Neural progenitor cell (in vitro differentiated cells): Measurements from ENCODE around the gene PPIL6. TPM values are rescaled to one million over a fixed set of nuclear protein-coding genes. Genes with fewer than 3 reads are reported as not detected.

ENCODE experiments used
- DNase-seq: peaks from one replicate; pipeline ENCODE4 v3.0.0-alpha.2; 2016; ENCODE audit warnings: low spot score
- H2AFZ ChIP-seq: fragments of 200-600 bp; sonication (generic); replicated peaks from 2 replicates; pipeline ENCODE4 v1.6.1; 2016; ENCODE audit warnings: antibody characterized with exemption
- H3F3A ChIP-seq: fragments of 200-600 bp; sonication (generic); 2 replicates; pipeline ENCODE4 v1.6.1; 2016; ENCODE audit warnings: antibody characterized with exemption, low read depth
- H3K27ac ChIP-seq: fragments of 200-600 bp; sonication (generic); 2 replicates; pipeline ENCODE4 v1.5.1; 2016; ENCODE audit warnings: mild to moderate bottlenecking
- H3K27me3 ChIP-seq: fragments of 200-600 bp; sonication (generic); 2 replicates; pipeline ENCODE4 v1.6.1; 2016; ENCODE audit warnings: mild to moderate bottlenecking, moderate library complexity
- H3K36me3 ChIP-seq: fragments of 200-600 bp; sonication (generic); 2 replicates; pipeline ENCODE4 v1.5.1; 2016
- H3K4me1 ChIP-seq: fragments of 200-600 bp; sonication (generic); 2 replicates; pipeline ENCODE4 v1.6.1; 2016; ENCODE audit warnings: mixed run types
- H3K4me2 ChIP-seq: fragments of 200-600 bp; sonication (generic); 2 replicates; pipeline ENCODE4 v1.6.1; 2016
- H3K4me3 ChIP-seq: fragments of 200-600 bp; sonication (generic); 2 replicates; pipeline ENCODE4 v1.5.1; 2016
- H3K79me2 ChIP-seq: fragments of 200-600 bp; sonication (generic); 2 replicates; pipeline ENCODE4 v1.6.1; 2016; ENCODE audit warnings: low read depth
- H3K9ac ChIP-seq: fragments of 200-600 bp; sonication (generic); 2 replicates; pipeline ENCODE4 v1.6.1; 2016
- H3K9me3 ChIP-seq: fragments of 200-600 bp; sonication (generic); 2 replicates; pipeline ENCODE4 v1.5.1; 2016; ENCODE audit warnings: low read depth
- H4K20me1 ChIP-seq: fragments of 200-600 bp; sonication (generic); 2 replicates; pipeline ENCODE4 v1.6.1; 2016; ENCODE audit warnings: low read depth
- H3K27ac Mint-ChIP-seq: 3 replicates; pipeline ENCODE4 v1.8.0; 2021; ENCODE audit warnings: mixed read lengths
- H3K27me3 Mint-ChIP-seq: 2 replicates; pipeline ENCODE4 v1.8.0; 2022; ENCODE audit warnings: low read depth, mild to moderate bottlenecking, inconsistent platforms, moderate library complexity, mixed read lengths; ENCODE audit not compliant: insufficient read depth
- H3K36me3 Mint-ChIP-seq: 3 replicates; pipeline ENCODE4 v1.8.0; 2021; ENCODE audit warnings: mixed read lengths
- H3K4me1 Mint-ChIP-seq: 3 replicates; pipeline ENCODE4 v1.8.0; 2021; ENCODE audit warnings: mixed read lengths
- H3K4me3 Mint-ChIP-seq: 3 replicates; pipeline ENCODE4 v1.8.0; 2021; ENCODE audit warnings: mild to moderate bottlenecking, moderate library complexity, mixed read lengths
- H3K9me3 Mint-ChIP-seq: 3 replicates; pipeline ENCODE4 v1.8.0; 2020; ENCODE audit warnings: mixed read lengths
- CTCF ChIP-seq: fragments of 200-600 bp; sonication (generic); IDR thresholded peaks from 2 replicates; pipeline ENCODE4 v1.5.1; 2017; ENCODE audit warnings: antibody characterized with exemption, mild to moderate bottlenecking
- EZH2 ChIP-seq: fragments of 200-600 bp; sonication (generic); IDR thresholded peaks from 2 replicates; pipeline ENCODE4 v1.6.1; 2017; ENCODE audit warnings: antibody characterized with exemption, mild to moderate bottlenecking, moderate library complexity
- EZH2phosphoT487 ChIP-seq: fragments of 200-600 bp; sonication (generic); IDR thresholded peaks from 2 replicates; pipeline ENCODE4 v1.6.1; 2017; ENCODE audit warnings: antibody characterized with exemption
- total RNA-seq: library from RNA; depleted of rRNA; stranded (reverse); fragments of >200 nt; gene quantifications from 2 replicates; pipeline ENCODE4 v1.2.3, GENCODE V29; 2015; ENCODE audit warnings: low replicate concordance

Gene PPIL6
- total RNA-seq, 1 donor from 2014 or later: 7.9 TPM

- no peak for DNase-seq
- no peak overlapping the region for H3K27ac ChIP-seq
- Mint-ChIP-seq H3K4me3 (peak overlapping the region; percentile 15), H3K4me1 (peaks cover 18% of the 10 kb centered on the region), H3K27ac (no peak overlapping the region), H3K36me3 (peaks cover 5% of the 10 kb centered on the region), H3K9me3 (no peaks in the 10 kb centered on the region), H3K27me3 (peaks cover 13% of the 10 kb centered on the region)
- H3K79me2 ChIP-seq: peaks cover 24% of the 10 kb centered on the region
- H3K4me1 ChIP-seq: peaks cover 15% of the 10 kb centered on the region
- TF ChIP-seq EZH2: no peak
- no peak for TF ChIP-seq EZH2phosphoT487
- TF ChIP-seq CTCF: no peak
- no peak overlapping the region for H3K9ac ChIP-seq
- no peaks in the 10 kb centered on the region for H3K27me3 ChIP-seq
- H3K4me3 ChIP-seq: no peak overlapping the region
- H3K4me2 ChIP-seq: no peak overlapping the region
- peaks cover 4% of the 10 kb centered on the region for H4K20me1 ChIP-seq
- H3F3A ChIP-seq: peaks cover 29% of the 10 kb centered on the region
- H3K9me3 ChIP-seq: no peaks in the 10 kb centered on the region
- H2AFZ ChIP-seq: no peak overlapping the region
- H3K36me3 ChIP-seq: no peaks in the 10 kb centered on the region
Observed at GRCh38 chr6:109452181-109452580, 11.8 kb upstream of the PPIL6 start.

GRCh38 chr6:109451376-109451775 is 10.9 kb upstream of the PPIL6 start:
- H3K4me2 ChIP-seq: no peak overlapping the region
- H4K20me1 ChIP-seq: peaks cover 4% of the 10 kb centered on the region
- H3K9ac ChIP-seq: no peak overlapping the region
- no peaks in the 10 kb centered on the region for H3K27me3 ChIP-seq
- Mint-ChIP-seq H3K36me3 (peaks cover 7% of the 10 kb centered on the region), H3K4me1 (peaks cover 10% of the 10 kb centered on the region), H3K27me3 (peaks cover 7% of the 10 kb centered on the region), H3K9me3 (no peaks in the 10 kb centered on the region), H3K4me3 (no peak overlapping the region), H3K27ac (no peak overlapping the region)
- no peaks in the 10 kb centered on the region for H3K9me3 ChIP-seq
- no peak overlapping the region for H3K4me3 ChIP-seq
- H3K27ac ChIP-seq: no peak overlapping the region
- H3F3A ChIP-seq: peaks cover 21% of the 10 kb centered on the region
- H2AFZ ChIP-seq: no peak overlapping the region
- H3K79me2 ChIP-seq: peaks cover 18% of the 10 kb centered on the region
- TF ChIP-seq EZH2 (no peak), EZH2phosphoT487 (no peak), CTCF (no peak)
- H3K36me3 ChIP-seq: no peaks in the 10 kb centered on the region
- peaks cover 8% of the 10 kb centered on the region for H3K4me1 ChIP-seq
- DNase-seq: no peak

GRCh38 chr6:109450801-109451200 is 10.4 kb upstream of the PPIL6 start:
- Mint-ChIP-seq H3K4me1 (peaks cover 8% of the 10 kb centered on the region), H3K27me3 (peaks cover 6% of the 10 kb centered on the region), H3K36me3 (peaks cover 11% of the 10 kb centered on the region), H3K27ac (no peak overlapping the region), H3K4me3 (no peak overlapping the region), H3K9me3 (no peaks in the 10 kb centered on the region)
- peaks cover 16% of the 10 kb centered on the region for H3K79me2 ChIP-seq
- H3K4me2 ChIP-seq: no peak overlapping the region
- peaks cover 4% of the 10 kb centered on the region for H4K20me1 ChIP-seq
- H3K9me3 ChIP-seq: no peaks in the 10 kb centered on the region
- H3K36me3 ChIP-seq: no peaks in the 10 kb centered on the region
- no peak overlapping the region for H3K27ac ChIP-seq
- no peak overlapping the region for H2AFZ ChIP-seq
- H3F3A ChIP-seq: peaks cover 15% of the 10 kb centered on the region
- TF ChIP-seq EZH2phosphoT487 (no peak), CTCF (no peak), EZH2 (no peak)
- no peak overlapping the region for H3K4me3 ChIP-seq
- H3K4me1 ChIP-seq: peaks cover 8% of the 10 kb centered on the region
- DNase-seq: no peak
- H3K27me3 ChIP-seq: no peaks in the 10 kb centered on the region
- no peak overlapping the region for H3K9ac ChIP-seq
